ENCODE results near the gene HAAO. TPM values are rescaled to one million over a fixed set of nuclear protein-coding genes. Genes with fewer than 3 reads are reported as not detected.

The HAAO gene
- total RNA-seq, 4 donors from 2014 or later: 3.9 to 6.6 (median 4.3) TPM

GRCh38 chr2:42800981-42801380 is 8.6 kb upstream of the HAAO start:
- TF ChIP-seq EP300 (IDR thresholded peaks at IDR 0.05): no peak
- no peak for TF ChIP-seq CTCF (IDR thresholded peaks at IDR 0.05)
- no peak for TF ChIP-seq POLR2AphosphoS5 (IDR thresholded peaks at IDR 0.05)
- no peak for TF ChIP-seq POLR2A (IDR thresholded peaks at IDR 0.05)
- H3K27ac ChIP-seq: no peak overlapping the region
- no peak overlapping the region for H3K4me3 ChIP-seq
- DNase-seq (ENCODE audit: low spot score in 2 of 2): no peak
- peaks cover 9% of the 10 kb centered on the region for H3K4me1 ChIP-seq
- H3K36me3 ChIP-seq: no peaks in the 10 kb centered on the region
- WGBS: 60% methylated on average over 2 of the region's 2 CpGs
- H3K9me3 ChIP-seq: no peaks in the 10 kb centered on the region
- H3K27me3 ChIP-seq: no peaks in the 10 kb centered on the region

GRCh38 chr2:42800461-42800962 is 8.1 kb upstream of the HAAO start:
- WGBS: 87% methylated on average over 4 of the region's 4 CpGs
- Histone ChIP-seq H3K27me3 (no peaks in the 10 kb centered on the region), H3K4me3 (no peak overlapping the region), H3K9me3 (no peaks in the 10 kb centered on the region), H3K27ac (no peak overlapping the region), H3K4me1 (peaks cover 12% of the 10 kb centered on the region), H3K36me3 (no peaks in the 10 kb centered on the region)
- DNase-seq (ENCODE audit: low spot score in 2 of 2): no peak
- no peak for TF ChIP-seq EP300 (IDR thresholded peaks at IDR 0.05)

GRCh38 chr2:42799881-42800280 is 7.5 kb upstream of the HAAO start:
- Histone ChIP-seq H3K27ac (no peak overlapping the region), H3K4me1 (peaks cover 13% of the 10 kb centered on the region), H3K4me3 (no peak overlapping the region), H3K27me3 (no peaks in the 10 kb centered on the region), H3K9me3 (no peaks in the 10 kb centered on the region), H3K36me3 (no peaks in the 10 kb centered on the region)
- no peak for DNase-seq (ENCODE audit: low spot score in 2 of 2)
- 79% methylated on average over 4 of the region's 4 CpGs for WGBS
- no peak for TF ChIP-seq EP300 (IDR thresholded peaks at IDR 0.05)
- TF ChIP-seq CTCF (IDR thresholded peaks at IDR 0.05): no peak
- no peak for TF ChIP-seq POLR2AphosphoS5 (IDR thresholded peaks at IDR 0.05)
- TF ChIP-seq POLR2A (IDR thresholded peaks at IDR 0.05): no peak

- H3K27me3 ChIP-seq: no peaks in the 10 kb centered on the region
- peaks cover 21% of the 10 kb centered on the region for H3K4me1 ChIP-seq
- H3K36me3 ChIP-seq: no peaks in the 10 kb centered on the region
- no peak for TF ChIP-seq POLR2A (IDR thresholded peaks at IDR 0.05)
- no peak for TF ChIP-seq POLR2AphosphoS5 (IDR thresholded peaks at IDR 0.05)
- no peak for TF ChIP-seq EP300 (IDR thresholded peaks at IDR 0.05)
- TF ChIP-seq CTCF (IDR thresholded peaks at IDR 0.05): no peak
- 84% methylated on average over 6 of the region's 6 CpGs for WGBS
- no peak overlapping the region for H3K27ac ChIP-seq
- H3K9me3 ChIP-seq: no peaks in the 10 kb centered on the region
- DNase-seq (ENCODE audit: low spot score in 2 of 2): no peak
- no peak overlapping the region for H3K4me3 ChIP-seq
Observed at GRCh38 chr2:42797281-42797680, 4.9 kb upstream of the HAAO start.

- 73% methylated on average over 7 of the region's 7 CpGs for WGBS
Observed at GRCh38 chr2:42796427-42797248, 4.3 kb upstream of the HAAO start.

More at GRCh38 chr2:42796427-42797248, 4.3 kb upstream of the HAAO start:
- TF ChIP-seq CTCF (IDR thresholded peaks at IDR 0.05) (no peak), POLR2A (IDR thresholded peaks at IDR 0.05) (no peak), POLR2AphosphoS5 (IDR thresholded peaks at IDR 0.05) (no peak), EP300 (IDR thresholded peaks at IDR 0.05) (no peak)
- Histone ChIP-seq H3K4me3 (no peak overlapping the region), H3K9me3 (no peaks in the 10 kb centered on the region), H3K36me3 (no peaks in the 10 kb centered on the region), H3K27ac (no peak overlapping the region), H3K27me3 (no peaks in the 10 kb centered on the region), H3K4me1 (peaks cover 27% of the 10 kb centered on the region)
- DNase-seq (ENCODE audit: low spot score in 2 of 2): no peak
